HG02885 (cell line): ENCODE results near the gene OR2D2.
A peak's percentile ranks its signal among the peaks of the same experiment; 100 is the strongest.
"Not testable (repeated sequence)": the region's sequence is repeated elsewhere in the genome, so short reads cannot be mapped to it uniquely, and the experiment has no call there.

ENCODE experiments used
- ATAC-seq: cut with Tn5 transposase; IDR thresholded peaks from one replicate; pipeline ENCODE4 v1.9.1; 2021; ENCODE audit warnings: mild to moderate bottlenecking; ENCODE audit not compliant: unreplicated experiment, poor library complexity

OR2D2 gene

DNA sequence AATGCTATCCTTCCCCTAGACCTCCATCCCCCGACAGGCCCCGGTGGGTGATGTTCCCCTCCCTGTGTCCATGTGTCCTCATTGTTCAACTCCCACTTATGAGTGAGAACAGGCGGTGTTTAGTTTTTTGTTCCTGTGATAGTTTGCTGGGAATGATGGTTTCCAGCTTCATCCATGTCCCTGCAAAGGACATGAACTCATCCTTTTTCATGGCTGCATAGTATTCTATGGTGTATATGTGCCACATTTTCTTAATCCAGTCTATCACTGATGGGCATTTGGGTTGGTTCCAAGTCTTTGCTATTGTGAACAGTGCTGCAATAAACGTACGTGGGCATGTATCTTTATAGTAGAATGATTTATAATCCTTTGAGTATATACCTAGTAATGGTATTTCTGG lies 4.6 kb downstream of the OR2D2 start:
- not testable (repeated sequence) for ATAC-seq

DNA sequence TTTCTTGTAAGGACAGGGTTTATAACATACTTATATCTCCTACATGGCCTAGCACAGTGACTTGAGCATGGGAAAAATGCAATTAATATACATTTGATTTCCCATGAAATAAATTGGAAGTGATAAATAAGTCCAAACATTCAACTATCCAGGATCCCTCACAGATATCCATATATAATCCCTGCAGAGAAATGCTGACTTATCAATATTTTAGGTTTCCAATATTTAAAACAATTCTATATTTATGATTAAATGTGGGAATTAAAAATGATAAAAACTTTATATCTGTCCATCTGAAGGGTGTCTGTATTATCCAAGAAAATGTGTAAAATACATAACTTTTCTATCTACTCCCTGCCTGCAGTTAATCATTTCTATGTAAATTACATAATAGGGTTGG lies 9.5 kb downstream of the OR2D2 start:
- ATAC-seq = no peak

DNA sequence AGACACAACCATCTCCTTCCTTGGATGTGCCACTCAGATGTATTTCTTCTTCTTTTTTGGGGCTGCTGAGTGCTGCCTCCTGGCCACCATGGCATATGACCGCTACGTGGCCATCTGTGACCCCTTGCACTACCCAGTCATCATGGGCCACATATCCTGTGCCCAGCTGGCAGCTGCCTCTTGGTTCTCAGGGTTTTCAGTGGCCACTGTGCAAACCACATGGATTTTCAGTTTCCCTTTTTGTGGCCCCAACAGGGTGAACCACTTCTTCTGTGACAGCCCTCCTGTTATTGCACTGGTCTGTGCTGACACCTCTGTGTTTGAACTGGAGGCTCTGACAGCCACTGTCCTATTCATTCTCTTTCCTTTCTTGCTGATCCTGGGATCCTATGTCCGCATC lies 15.4 kb downstream of the OR2D2 start:
- ATAC-seq = no peak

DNA sequence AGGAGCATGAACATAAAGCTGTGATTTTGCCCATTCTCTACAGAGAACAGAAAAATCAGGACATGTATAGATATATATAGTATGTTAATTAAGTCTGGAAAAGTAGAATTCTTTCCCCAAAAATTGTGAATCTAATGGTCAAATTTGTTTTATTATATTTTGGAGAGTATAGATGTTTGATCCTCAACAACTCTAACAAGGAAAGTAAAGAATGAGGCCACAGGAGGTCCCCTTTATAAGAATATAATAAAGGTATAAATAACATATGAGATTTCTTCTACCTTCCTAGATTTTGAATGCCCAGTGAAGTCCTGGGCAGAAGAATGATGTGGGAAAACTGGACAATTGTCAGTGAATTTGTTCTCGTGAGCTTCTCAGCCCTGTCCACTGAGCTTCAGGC lies 16.0 kb downstream of the OR2D2 start, which contains the start of gene OR10A4:
Gene OR10A4 (plus strand): TSS at position 301 of the 400 bp plus-strand sequence. CDS start 23 bp downstream, at position 324.
- ATAC-seq = no peak

DNA sequence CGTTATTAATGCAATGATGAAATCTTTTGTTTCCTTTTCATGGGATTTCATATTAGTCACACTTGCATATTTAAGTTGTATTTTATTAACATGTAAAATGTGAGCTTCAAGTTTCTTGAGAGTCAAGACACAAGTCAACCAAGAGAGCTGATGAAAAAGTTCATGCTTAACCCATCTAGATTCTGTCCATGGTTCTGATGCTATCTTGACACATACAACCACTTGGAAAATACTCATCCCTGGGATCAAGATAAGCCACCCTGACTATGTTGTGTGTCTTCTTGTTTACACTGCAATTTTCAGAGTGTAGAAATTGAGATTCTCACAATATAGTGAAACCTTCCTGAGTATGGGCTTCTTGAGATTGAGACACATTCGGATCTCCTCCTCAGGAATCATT lies 16.5 kb downstream of the OR2D2 start:
- no peak for ATAC-seq

DNA sequence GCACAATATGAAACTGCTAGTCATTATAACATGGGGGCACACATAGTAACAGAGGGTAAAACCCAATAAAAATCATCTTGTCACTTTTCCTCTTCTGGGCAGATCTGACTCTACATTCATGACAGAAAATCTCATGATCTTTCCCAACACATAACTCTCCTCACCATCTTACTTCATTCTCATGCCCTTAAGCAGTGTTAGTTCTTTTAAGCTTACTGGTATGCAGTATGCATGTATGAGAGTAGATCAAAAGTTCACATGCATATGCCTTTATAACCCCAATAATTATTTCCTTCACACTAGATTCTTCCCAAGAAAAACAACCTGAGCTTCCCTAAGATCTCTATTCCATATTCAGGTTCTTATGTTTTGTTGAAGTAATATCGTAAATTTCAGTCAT lies 21.0 kb downstream of the OR2D2 start:
- ATAC-seq = no peak

DNA sequence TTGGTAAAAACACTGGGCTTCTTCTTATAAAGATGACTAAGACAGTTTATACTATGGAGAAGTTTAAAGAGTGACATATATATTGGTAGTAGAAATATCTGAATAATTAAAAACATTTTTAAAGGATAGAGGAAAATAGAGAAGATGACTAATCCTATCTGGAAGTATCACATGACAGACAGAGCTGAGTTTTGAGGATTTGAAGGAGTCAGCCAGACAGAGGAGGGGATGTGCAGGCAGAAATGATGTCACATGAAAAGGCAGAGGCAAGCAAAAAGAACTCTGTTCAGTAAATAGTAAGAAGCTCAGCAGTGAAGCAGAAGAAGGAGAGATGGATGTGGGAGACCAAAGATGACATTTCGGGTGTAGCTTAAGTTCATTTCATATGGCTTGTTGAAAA lies 27.9 kb downstream of the OR2D2 start:
- ATAC-seq = no peak

DNA sequence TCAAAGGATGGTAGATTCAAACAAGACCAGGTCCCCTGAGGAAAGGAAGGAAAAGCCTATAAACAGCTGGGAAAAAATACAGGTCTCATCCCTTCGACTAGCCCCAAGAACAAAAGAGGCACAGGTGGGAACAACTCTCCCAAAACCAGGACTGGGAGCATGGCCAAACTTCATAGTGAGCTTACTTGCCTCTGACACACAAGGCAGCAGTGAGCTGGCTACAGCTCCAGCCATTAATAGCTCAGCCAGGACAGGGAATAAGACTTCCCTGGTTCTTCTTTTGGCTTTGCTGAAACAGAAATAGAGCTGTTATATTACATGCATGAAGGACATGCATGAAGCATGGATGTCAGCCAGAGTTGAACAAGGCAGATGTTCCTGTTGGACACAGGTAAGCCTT lies 29.3 kb downstream of the OR2D2 start, which contains the start of gene OR10A2:
Gene OR10A2 (plus strand): TSS at position 97 of the 400 bp plus-strand sequence. CDS start 6,698 bp downstream, outside the sequence.
- no peak for ATAC-seq

DNA sequence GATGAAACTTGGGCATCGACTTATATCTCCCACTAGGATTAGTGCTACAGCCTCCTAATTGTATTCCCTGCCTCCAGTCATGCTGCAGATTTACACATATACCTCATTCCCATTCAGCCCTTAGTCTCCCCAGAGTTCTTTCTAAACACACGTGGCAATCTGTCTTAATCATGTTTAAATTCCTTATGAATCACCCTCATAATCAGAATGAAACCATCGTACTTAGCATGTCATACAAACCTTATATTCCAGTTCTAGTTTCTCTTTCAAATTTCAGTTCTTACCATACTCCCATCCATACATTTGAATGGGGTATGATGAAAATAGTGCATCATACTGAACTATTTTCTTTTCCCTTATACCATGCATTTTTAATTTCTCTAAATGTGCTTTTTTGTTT lies 35.4 kb downstream of the OR2D2 start:
- ATAC-seq = peak; percentile 90

DNA sequence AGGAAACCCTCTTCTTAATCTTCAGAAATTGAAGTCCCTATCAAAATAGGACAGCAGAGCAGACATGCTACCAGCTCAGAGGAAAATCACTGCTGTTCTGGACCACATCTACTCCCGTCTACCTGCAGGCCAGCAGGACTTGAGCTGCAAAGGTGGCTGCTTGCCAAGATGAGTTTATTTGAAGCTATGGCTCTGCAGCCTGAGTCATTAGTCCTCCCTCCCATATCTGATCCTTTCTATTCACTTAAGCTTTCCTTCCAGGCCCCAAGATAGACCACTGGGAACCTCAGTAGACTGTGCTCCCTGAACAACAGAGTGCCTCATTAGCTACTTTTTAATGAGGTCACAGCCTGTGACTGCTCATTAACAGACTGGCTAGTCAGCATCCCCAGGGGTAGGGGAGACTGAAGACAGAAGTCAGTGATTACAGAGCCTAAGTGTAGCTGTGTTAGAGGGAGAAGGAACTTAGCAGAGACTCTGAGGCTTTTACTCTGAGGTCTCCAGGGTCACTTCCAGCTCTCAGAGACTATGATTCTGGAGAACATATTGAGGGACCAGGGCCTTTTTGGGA lies 36.2 kb downstream of the OR2D2 start:
- ATAC-seq = no peak

DNA sequence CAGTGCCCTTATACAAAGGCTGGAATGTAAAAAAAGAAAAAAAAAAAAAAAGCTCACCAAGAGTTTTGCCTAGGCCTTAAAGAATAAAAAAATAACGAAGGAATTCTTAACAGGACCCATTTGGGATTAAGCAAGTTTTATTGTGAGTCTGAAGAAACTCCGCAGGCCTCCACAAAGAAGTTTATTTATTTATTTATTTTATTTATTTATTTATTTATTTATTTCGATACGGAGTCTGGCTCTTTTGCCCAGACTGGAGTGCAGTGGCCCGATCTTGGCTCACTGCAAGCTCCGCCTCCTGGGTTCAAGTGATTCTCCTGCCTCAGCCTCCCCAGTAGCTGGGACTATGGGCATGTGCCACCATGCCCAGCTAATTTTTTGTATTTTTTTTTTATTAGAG lies 37.5 kb downstream of the OR2D2 start:
- not testable (repeated sequence) for ATAC-seq

DNA sequence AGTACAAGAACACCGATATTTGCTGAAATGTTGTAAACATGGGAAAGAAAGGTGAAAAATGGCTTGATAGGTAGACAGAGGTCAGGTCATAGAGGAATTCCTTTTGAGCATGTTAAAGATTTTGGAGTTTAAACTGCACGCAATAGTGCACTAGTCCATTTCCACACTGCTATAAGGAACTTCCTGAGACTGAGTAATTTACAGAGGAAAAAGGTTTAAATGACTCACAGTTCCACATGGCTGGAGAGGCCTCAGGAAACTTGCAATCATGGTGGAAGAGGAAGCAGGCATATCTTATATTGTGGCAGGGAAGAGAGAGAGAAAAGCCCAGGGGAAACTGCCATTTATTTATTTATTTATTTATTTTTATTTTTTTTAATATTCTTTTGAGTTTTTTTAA lies 41.8 kb downstream of the OR2D2 start:
- no peak for ATAC-seq

DNA sequence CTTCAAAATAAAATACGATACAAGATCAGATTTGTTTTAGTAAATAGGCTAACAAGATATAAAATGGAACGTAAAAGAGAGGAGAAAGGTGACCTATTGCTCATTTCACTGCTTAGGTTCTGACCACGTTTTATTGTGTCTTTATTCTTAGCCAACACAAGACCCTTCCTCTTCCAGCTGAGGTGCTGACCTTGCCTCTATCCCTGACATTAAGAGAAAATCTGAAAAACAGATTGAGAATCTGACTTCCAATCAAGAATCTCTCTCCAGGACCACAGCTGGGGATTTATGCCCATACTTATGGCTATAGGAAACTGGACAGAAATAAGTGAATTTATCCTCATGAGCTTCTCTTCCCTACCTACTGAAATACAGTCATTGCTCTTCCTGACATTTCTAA lies 46.9 kb downstream of the OR2D2 start, which contains the start of gene OR10A5:
Gene OR10A5 (plus strand): TSS at position 301 of the 400 bp plus-strand sequence. CDS start 0 bp downstream, at position 301.
- no peak for ATAC-seq

DNA sequence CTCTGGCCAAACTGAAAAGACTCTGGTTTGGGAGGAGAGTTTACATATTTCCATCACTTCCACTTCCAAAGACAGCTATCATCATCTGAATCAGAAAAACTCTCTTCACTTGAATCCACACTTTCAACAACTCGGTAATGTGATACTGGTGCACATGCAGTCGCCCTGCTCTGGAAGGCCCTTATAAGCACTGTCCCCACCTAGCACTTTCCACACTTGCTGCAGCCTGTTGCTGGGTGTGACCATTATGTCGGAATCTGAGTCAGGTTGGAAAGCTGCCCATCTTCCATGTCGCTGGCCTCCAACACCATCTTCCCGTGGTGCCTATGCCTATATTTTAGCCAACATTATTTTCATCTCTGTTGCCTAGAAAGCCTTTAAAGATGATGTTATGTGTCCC lies 47.9 kb downstream of the OR2D2 start:
- no peak for ATAC-seq

DNA sequence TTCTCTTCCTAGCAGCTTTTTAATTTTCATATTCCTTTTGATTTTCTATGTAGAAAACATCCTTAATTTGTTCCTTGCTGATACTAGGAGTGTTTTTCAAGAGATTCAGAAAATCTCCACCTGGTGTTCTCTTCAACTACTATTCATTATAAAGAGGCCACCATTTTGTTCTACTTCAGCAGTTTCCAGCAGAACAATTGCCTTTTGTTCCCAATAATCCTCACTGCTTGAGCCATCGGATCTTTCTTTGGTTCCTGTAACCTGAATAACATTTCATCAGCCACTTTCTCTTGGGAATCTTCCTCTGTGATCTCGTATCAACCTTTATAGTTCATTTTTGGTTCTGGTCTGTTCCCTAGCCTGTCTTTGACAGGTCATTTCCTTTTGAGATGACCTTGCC lies 48.6 kb downstream of the OR2D2 start:
- no peak for ATAC-seq

DNA sequence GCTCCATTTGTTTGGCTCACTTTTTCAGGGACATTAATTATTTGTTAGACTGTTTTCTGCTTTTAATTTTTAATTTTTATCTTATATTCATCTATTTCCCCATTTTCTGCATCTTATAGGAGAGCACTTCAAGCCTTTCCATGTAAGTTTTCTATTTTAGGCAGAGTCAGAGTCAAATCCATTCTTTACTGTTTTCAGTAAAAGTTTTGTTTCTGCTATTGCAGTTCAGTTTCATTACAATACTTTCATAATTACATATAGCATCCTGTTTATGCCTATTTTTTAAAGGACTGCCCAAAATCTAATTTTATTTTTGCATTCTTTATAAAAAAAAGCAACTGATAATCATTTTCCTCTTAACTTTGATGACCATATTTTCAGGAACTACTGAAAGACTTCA lies 50.6 kb downstream of the OR2D2 start:
- ATAC-seq = no peak
